B cell (primary cell): ENCODE results near the gene SLC26A1. TPM values are rescaled to one million over a fixed set of nuclear protein-coding genes. Genes with fewer than 3 reads are reported as not detected.

Source experiments
- ATAC-seq: fragments of 200-7000 bp; cut with Tn5 transposase; one replicate; pipeline ENCODE4 v1.10.0; 2021; ENCODE audit warnings: low read depth, mild to moderate bottlenecking, moderate number of reproducible peaks, moderate library complexity
- CTCF ChIA-PET: fragments of 350-600 bp; sonication (Branson Sonifier 250); formaldehyde crosslinking; loops from one replicate; lab custom pipeline; 2021; ENCODE audit warnings: antibody characterized with exemption, inconsistent platforms; lab: Charles Lee
- POLR2A ChIA-PET: fragments of 350-600 bp; sonication (Branson Sonifier 250); formaldehyde crosslinking; loops from one replicate; lab custom pipeline; 2021; ENCODE audit warnings: antibody characterized with exemption; lab: Charles Lee
- DNase-seq: peaks from one replicate; pipeline ENCODE4 v3.0.0; 2013
- H2AFZ ChIP-seq: 2 replicates; pipeline ENCODE4 v1.6.1; 2012; ENCODE audit warnings: mild to moderate bottlenecking, low read depth, low read length; ENCODE audit not compliant: insufficient read depth, poor library complexity, severe bottlenecking
- H3K27ac ChIP-seq, 2 donors: 1 replicate in 1 of 2; 2 replicates in 1 of 2; pipeline ENCODE4 v1.5.1; 2012 to 2013; ENCODE audit warnings: low read length in 2 of 2, mild to moderate bottlenecking in 2 of 2, moderate library complexity in 1 of 2
- H3K27me3 ChIP-seq, 4 experiments: fragments of 200-600 bp in 1 of 4; sonication (generic) in 1 of 4; replicated peaks in 1 of 4; 1 replicate in 2 of 4; 2 replicates in 2 of 4; pipeline versions ENCODE4 v1.6.1 to v1.7.0; 2013 to 2016; ENCODE audit warnings: low read length in 3 of 4, mild to moderate bottlenecking in 2 of 4, mixed read lengths in 1 of 4, moderate library complexity in 1 of 4; ENCODE audit not compliant: insufficient read depth in 4 of 4, control insufficient read depth in 3 of 4; ENCODE audit errors: control extremely low read depth in 1 of 4
- H3K36me3 ChIP-seq, 2 experiments: replicated peaks in 1 of 2; 1 replicate in 1 of 2; 2 replicates in 1 of 2; pipeline versions ENCODE4 v1.6.1 to v1.7.1; 2013; ENCODE audit warnings: low read length in 1 of 2; ENCODE audit not compliant: insufficient read depth in 2 of 2, control insufficient read depth in 1 of 2; ENCODE audit errors: control extremely low read depth in 1 of 2, extremely low read depth in 1 of 2
- H3K4me1 ChIP-seq, 2 donors: fragments of 200-600 bp in 1 of 2; sonication (generic) in 1 of 2; 1 replicate in 1 of 2; 2 replicates in 1 of 2; pipeline versions ENCODE4 v1.5.1 to v1.6.1; 2013 to 2017; ENCODE audit warnings: low read length in 2 of 2; ENCODE audit not compliant: control insufficient read depth in 2 of 2, insufficient read depth in 2 of 2
- H3K4me2 ChIP-seq: replicated peaks from 2 replicates; pipeline ENCODE3; 2012; ENCODE audit warnings: mild to moderate bottlenecking, low read depth, low read length; ENCODE audit not compliant: poor library complexity, severe bottlenecking
- H3K4me3 ChIP-seq, 5 experiments: fragments of 200-600 bp in 1 of 5; sonication (generic) in 1 of 5; 1 replicate in 3 of 5; 2 replicates in 2 of 5; pipeline versions ENCODE4 v1.5.1 to v1.7.0; 2011 to 2016; ENCODE audit warnings: low read length in 4 of 5, mild to moderate bottlenecking in 4 of 5, low read depth in 2 of 5, control low read depth in 1 of 5, moderate library complexity in 1 of 5; ENCODE audit not compliant: insufficient read depth in 1 of 5; ENCODE audit errors: control extremely low read depth in 1 of 5, extremely low read depth in 1 of 5
- H3K79me2 ChIP-seq: fragments of 200-600 bp; sonication (generic); one replicate; pipeline ENCODE4 v1.6.0; 2016; ENCODE audit warnings: low read length; ENCODE audit not compliant: control insufficient read depth, insufficient read depth
- H3K9ac ChIP-seq: fragments of 200-600 bp; sonication (generic); 2 replicates; pipeline ENCODE4 v1.6.1; 2017; ENCODE audit warnings: mild to moderate bottlenecking, low read length, moderate library complexity
- H3K9me3 ChIP-seq, 3 donors: one replicate each; pipeline versions ENCODE4 v1.6.1 to v1.7.1; 2013; ENCODE audit warnings: low read length in 2 of 3; ENCODE audit not compliant: control insufficient read depth in 2 of 3, insufficient read depth in 1 of 3; ENCODE audit errors: control extremely low read depth in 1 of 3
- H4K20me1 ChIP-seq: 2 replicates; pipeline ENCODE4 v1.6.0; 2012; ENCODE audit warnings: mild to moderate bottlenecking, low read length; ENCODE audit not compliant: insufficient read depth, control insufficient read depth, poor library complexity, severe bottlenecking
- H3K27ac Mint-ChIP-seq: one replicate; pipeline ENCODE4 v1.8.0; 2021; ENCODE audit warnings: mixed read lengths
- H3K27me3 Mint-ChIP-seq: one replicate; pipeline ENCODE4 v1.8.0; 2021; ENCODE audit warnings: mixed read lengths
- H3K4me1 Mint-ChIP-seq: one replicate; pipeline ENCODE4 v1.8.0; 2021; ENCODE audit warnings: mixed read lengths
- H3K4me3 Mint-ChIP-seq: one replicate; pipeline ENCODE4 v1.8.0; 2021; ENCODE audit warnings: mixed read lengths
- H3K9me3 Mint-ChIP-seq: one replicate; pipeline ENCODE4 v1.8.0; 2022; ENCODE audit warnings: mixed read lengths; ENCODE audit not compliant: insufficient read depth
- EZH2 ChIP-seq: IDR thresholded peaks from 2 replicates; pipeline ENCODE4 v1.6.1; 2012; ENCODE audit warnings: borderline replicate concordance, low read depth, mild to moderate bottlenecking, moderate library complexity, low read length; ENCODE audit not compliant: insufficient read depth, poor library complexity, severe bottlenecking
- WGBS: methylation state at CpG from one replicate; pipeline ENCODE4 v1.1.5; 2013; ENCODE audit warnings: missing lambda C conversion rate; ENCODE audit not compliant: insufficient coverage; 5-methylcytosine and 5-hydroxymethylcytosine counted together
- intact Hi-C: fragments of 100-400 bp; cut with micrococcal nuclease; formaldehyde crosslinking; loops from one replicate; pipeline ENCODE4 v1.10.0; 2022
- polyA plus RNA-seq: library from polyadenylated mRNA; depleted of rRNA; stranded (reverse); fragments of >200 nt; gene quantifications from 2 replicates; pipeline ENCODE4 v1.2.3, GENCODE V29; 2012
- total RNA-seq, 2 donors: library from RNA; stranded (reverse); fragments of 120-200 nt in 1 of 2; gene quantifications; 1 replicate in 1 of 2; 2 replicates in 1 of 2; pipeline versions ENCODE4 v1.2.3 to v1.2.4, GENCODE V29; 2013 to 2022
- TF ChIP-seq, protein P1 (sequence below): fragments of 200-600 bp; IDR thresholded peaks from one replicate; pipeline ENCODE4 v1.8.0; 2022; ENCODE audit warnings: antibody characterized with exemption, mild to moderate bottlenecking

The SLC26A1 gene
- total and polyA plus RNA-seq, 2 donors (not counting 1 experiment from before 2014, with no cell fraction given) = 0.03 to 1.1 TPM

DNA sequence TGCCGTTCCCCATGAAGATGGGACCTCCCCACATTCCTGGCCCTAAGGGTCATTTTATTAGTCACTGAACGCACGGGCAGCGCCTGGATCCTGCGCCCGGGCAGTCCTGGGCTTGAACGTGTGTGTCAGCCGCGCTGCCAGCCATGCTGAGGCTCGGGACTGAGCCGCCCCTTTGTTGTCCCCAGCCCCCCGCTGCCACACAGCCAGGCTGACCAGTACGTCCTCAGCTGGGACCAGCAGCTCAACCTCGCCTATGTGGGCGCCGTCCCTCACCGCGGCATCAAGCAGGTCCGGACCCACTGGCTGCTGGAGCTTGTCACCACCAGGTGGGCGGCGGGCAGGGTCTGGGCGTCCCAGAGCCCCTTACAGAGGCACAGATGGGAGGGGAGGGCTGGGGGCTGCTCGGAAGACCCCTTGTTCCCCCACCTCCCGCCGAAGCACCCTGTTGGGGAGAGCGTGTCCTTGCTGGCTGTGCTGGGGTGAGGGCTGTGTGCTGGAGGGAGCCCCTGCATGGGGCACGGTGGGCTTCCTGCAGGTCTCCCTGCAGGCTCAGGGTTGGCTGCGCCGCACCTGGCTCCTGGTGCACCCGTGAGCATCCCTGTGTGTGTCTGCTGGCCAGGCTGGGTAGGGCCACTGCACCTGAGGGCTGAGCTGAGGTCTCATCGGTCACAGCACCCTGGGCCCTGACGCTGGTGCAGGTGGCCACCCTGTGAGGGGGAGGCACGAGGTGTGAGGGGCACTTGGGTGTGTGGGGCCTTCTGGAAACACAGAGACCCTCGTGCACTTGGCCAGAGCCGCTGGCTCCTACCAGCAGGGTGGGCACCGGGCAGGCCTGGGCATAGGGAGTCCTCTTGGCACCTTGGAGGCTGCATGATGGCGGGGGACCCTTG, 5.3 kb downstream of the SLC26A1 start:
- POLR2A ChIA-PET = interaction anchor here (0.5 to 1.7 kb wide), 8 partner anchors 22 to 314 kb away, joined by 3 to 6 read pairs (median 4); partner anchors contain the start of genes ATP5ME, FGFRL1 and MYL5
- Histone ChIP-seq H3K27ac (peak overlapping the region in 1 of 2 donors; percentile 25), H2AFZ (peak overlapping the region; percentile 92), H3K4me2 (peak overlapping the region; percentile 86), H3K4me3 (peak overlapping the region in 4 of 5 experiments; percentile 25 to 72 (median 66)), H3K79me2 (peaks cover 15% of the 10 kb centered on the region), H3K4me1 (peaks cover 25 to 26% of the 10 kb centered on the region in 2 donors), H4K20me1 (peaks cover 14% of the 10 kb centered on the region), H3K36me3 (no peaks in the 10 kb centered on the region), H3K9ac (peak overlapping the region; percentile 71), H3K9me3 (no peaks in the 10 kb centered on the region), H3K27me3 (no peaks in the 10 kb centered on the region)
- CTCF ChIA-PET = interaction anchor here (0.8 to 6.7 kb wide), 28 partner anchors 10 to 746 kb away, joined by 3 to 90 read pairs (median 4); partner anchors contain the start of genes ATP5ME, DGKQ, GAK and TMEM175
- no peak for DNase-seq
- Mint-ChIP-seq H3K4me3 (peak overlapping the region; percentile 76), H3K27me3 (no peaks in the 10 kb centered on the region), H3K4me1 (peaks cover 26% of the 10 kb centered on the region), H3K27ac (peak overlapping the region; percentile 79), H3K9me3 (no peaks in the 10 kb centered on the region)
- TF ChIP-seq, protein P1, sequence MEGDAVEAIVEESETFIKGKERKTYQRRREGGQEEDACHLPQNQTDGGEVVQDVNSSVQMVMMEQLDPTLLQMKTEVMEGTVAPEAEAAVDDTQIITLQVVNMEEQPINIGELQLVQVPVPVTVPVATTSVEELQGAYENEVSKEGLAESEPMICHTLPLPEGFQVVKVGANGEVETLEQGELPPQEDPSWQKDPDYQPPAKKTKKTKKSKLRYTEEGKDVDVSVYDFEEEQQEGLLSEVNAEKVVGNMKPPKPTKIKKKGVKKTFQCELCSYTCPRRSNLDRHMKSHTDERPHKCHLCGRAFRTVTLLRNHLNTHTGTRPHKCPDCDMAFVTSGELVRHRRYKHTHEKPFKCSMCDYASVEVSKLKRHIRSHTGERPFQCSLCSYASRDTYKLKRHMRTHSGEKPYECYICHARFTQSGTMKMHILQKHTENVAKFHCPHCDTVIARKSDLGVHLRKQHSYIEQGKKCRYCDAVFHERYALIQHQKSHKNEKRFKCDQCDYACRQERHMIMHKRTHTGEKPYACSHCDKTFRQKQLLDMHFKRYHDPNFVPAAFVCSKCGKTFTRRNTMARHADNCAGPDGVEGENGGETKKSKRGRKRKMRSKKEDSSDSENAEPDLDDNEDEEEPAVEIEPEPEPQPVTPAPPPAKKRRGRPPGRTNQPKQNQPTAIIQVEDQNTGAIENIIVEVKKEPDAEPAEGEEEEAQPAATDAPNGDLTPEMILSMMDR = no peak
- no peak for TF ChIP-seq EZH2
- intact Hi-C loops = loop anchor here (1.0 to 10.0 kb wide), 10 partner anchors 15 to 743 kb away; partner anchors contain the start of genes DGKQ, FGFRL1, GAK and TMEM175
- no peak for ATAC-seq
- WGBS = 89% methylated on average over 27 of the region's 37 CpGs
